H9 (cell line): ENCODE measurements around the gene TWF1. TPM values are rescaled to one million over a fixed set of nuclear protein-coding genes. Genes with fewer than 3 reads are reported as not detected.

Source experiments
- DNase-seq: peaks from one replicate; pipeline ENCODE4 v3.0.0-alpha.2; 2017
- H2AFZ ChIP-seq: one replicate; pipeline ENCODE4 v1.6.1; 2013; ENCODE audit warnings: mild to moderate bottlenecking, low read length, control low read depth, moderate library complexity
- H2AK5ac ChIP-seq: 2 replicates; pipeline ENCODE4 v1.6.1; 2013; ENCODE audit warnings: low read length, control low read depth, mixed read lengths; ENCODE audit not compliant: insufficient read length
- H2BK120ac ChIP-seq: one replicate; pipeline ENCODE4 v1.6.1; 2013; ENCODE audit warnings: low read depth, mild to moderate bottlenecking, low read length, control low read depth, inconsistent platforms; ENCODE audit not compliant: poor library complexity, severe bottlenecking
- H2BK12ac ChIP-seq: 2 replicates; pipeline ENCODE4 v1.6.1; 2013; ENCODE audit warnings: low read length, control low read depth, mixed read lengths, low read depth; ENCODE audit not compliant: insufficient read length
- H2BK15ac ChIP-seq: 2 replicates; pipeline ENCODE4 v1.6.1; 2013; ENCODE audit warnings: low read depth, low read length, control low read depth
- H2BK20ac ChIP-seq: one replicate; pipeline ENCODE4 v1.6.1; 2013; ENCODE audit warnings: low read depth, mild to moderate bottlenecking, low read length, control low read depth, inconsistent platforms; ENCODE audit not compliant: poor library complexity, severe bottlenecking
- H2BK5ac ChIP-seq: 2 replicates; pipeline ENCODE4 v1.6.1; 2013; ENCODE audit warnings: low read length, control low read depth, mixed read lengths; ENCODE audit not compliant: insufficient read length
- H3K14ac ChIP-seq: 2 replicates; pipeline ENCODE4 v1.6.1; 2013; ENCODE audit warnings: low read length, control low read depth; ENCODE audit not compliant: insufficient read depth
- H3K18ac ChIP-seq: 2 replicates; pipeline ENCODE4 v1.6.1; 2013; ENCODE audit warnings: low read depth, mild to moderate bottlenecking, mixed read lengths, low read length, control low read depth; ENCODE audit not compliant: insufficient read length
- H3K23ac ChIP-seq: 2 replicates; pipeline ENCODE4 v1.6.1; 2013; ENCODE audit warnings: low read length, control low read depth, mixed read lengths, low read depth; ENCODE audit not compliant: insufficient read length
- H3K23me2 ChIP-seq: 2 replicates; pipeline ENCODE4 v1.6.1; 2013; ENCODE audit warnings: low read depth, mild to moderate bottlenecking, mixed read lengths, low read length, control low read depth; ENCODE audit not compliant: insufficient read length, poor library complexity, severe bottlenecking
- H3K27ac ChIP-seq: 2 replicates; pipeline ENCODE4 v1.5.1; 2013; ENCODE audit warnings: low read length, control low read depth, mixed read lengths, low read depth; ENCODE audit not compliant: insufficient read length
- H3K27me3 ChIP-seq: 2 replicates; pipeline ENCODE4 v1.6.1; 2013; ENCODE audit warnings: low read length, control low read depth, inconsistent platforms; ENCODE audit not compliant: insufficient read depth
- H3K4ac ChIP-seq: 2 replicates; pipeline ENCODE4 v1.6.1; 2013; ENCODE audit warnings: low read depth, mild to moderate bottlenecking, control low read depth, inconsistent platforms, low read length, moderate library complexity
- H3K4me1 ChIP-seq: 2 replicates; pipeline ENCODE4 v1.6.1; 2013; ENCODE audit warnings: low read length, control low read depth, inconsistent platforms; ENCODE audit not compliant: insufficient read depth
- H3K4me2 ChIP-seq: 2 replicates; pipeline ENCODE4 v1.6.1; 2013; ENCODE audit warnings: low read length, control low read depth, mixed read lengths; ENCODE audit not compliant: insufficient read length, insufficient read depth
- H3K56ac ChIP-seq: 2 replicates; pipeline ENCODE4 v1.6.1; 2013; ENCODE audit warnings: low read depth, mild to moderate bottlenecking, mixed read lengths, low read length, control low read depth; ENCODE audit not compliant: insufficient read length
- H3K79me1 ChIP-seq: 2 replicates; pipeline ENCODE4 v1.6.1; 2013; ENCODE audit warnings: low read depth, mild to moderate bottlenecking, moderate library complexity, low read length, control low read depth, inconsistent platforms; ENCODE audit not compliant: insufficient read depth, poor library complexity, severe bottlenecking
- H3K79me2 ChIP-seq: 2 replicates; pipeline ENCODE4 v1.6.1; 2013; ENCODE audit warnings: low read length, control low read depth, inconsistent platforms; ENCODE audit not compliant: insufficient read depth
- H3K9ac ChIP-seq: 2 replicates; pipeline ENCODE4 v1.6.1; 2013; ENCODE audit warnings: low read length, control low read depth, mixed read lengths; ENCODE audit not compliant: insufficient read length; ENCODE audit errors: extremely low read depth
- H3K9me3 ChIP-seq: one replicate; pipeline ENCODE4 v1.6.1; 2013; ENCODE audit warnings: low read depth, low read length, inconsistent platforms; ENCODE audit not compliant: control insufficient read depth
- H3T11ph ChIP-seq: one replicate; pipeline ENCODE4 v1.6.1; 2013; ENCODE audit warnings: mild to moderate bottlenecking, low read length, control low read depth, inconsistent platforms
- H4K20me1 ChIP-seq: one replicate; pipeline ENCODE4 v1.6.1; 2013; ENCODE audit not compliant: control insufficient read depth, insufficient read length, insufficient read depth
- H4K5ac ChIP-seq: 2 replicates; pipeline ENCODE4 v1.6.1; 2013; ENCODE audit warnings: low read depth, mild to moderate bottlenecking, mixed read lengths, low read length, control low read depth; ENCODE audit not compliant: insufficient read length
- H4K8ac ChIP-seq: replicated peaks from 2 replicates; pipeline ENCODE4 v1.6.1; 2013; ENCODE audit warnings: low read length, control low read depth, mixed read lengths, low read depth; ENCODE audit not compliant: insufficient read length
- H4K91ac ChIP-seq: 2 replicates; pipeline ENCODE4 v1.6.1; 2013; ENCODE audit warnings: low read depth, mild to moderate bottlenecking, moderate library complexity, mixed read lengths, low read length, control low read depth; ENCODE audit not compliant: insufficient read length
- H3K27ac Mint-ChIP-seq, 3 experiments: 2 replicates in 2 of 3; 3 replicates in 1 of 3; pipeline ENCODE4 v1.8.0; 2020 to 2021; ENCODE audit warnings: mixed read lengths in 3 of 3, mild to moderate bottlenecking in 1 of 3, moderate library complexity in 1 of 3
- H3K27me3 Mint-ChIP-seq: 2 replicates; pipeline ENCODE4 v1.8.0; 2021; ENCODE audit warnings: low read depth, mild to moderate bottlenecking, moderate library complexity, mixed read lengths
- H3K36me3 Mint-ChIP-seq, 3 experiments: 2 replicates in 2 of 3; 3 replicates in 1 of 3; pipeline ENCODE4 v1.8.0; 2020 to 2021; ENCODE audit warnings: low read depth in 3 of 3, mixed read lengths in 3 of 3; ENCODE audit not compliant: insufficient read depth in 1 of 3
- H3K4me1 Mint-ChIP-seq, 2 experiments: 2 replicates each; pipeline ENCODE4 v1.8.0; 2020; ENCODE audit warnings: mixed read lengths in 2 of 2
- H3K4me3 Mint-ChIP-seq, 2 experiments: 2 replicates in 1 of 2; 3 replicates in 1 of 2; pipeline ENCODE4 v1.8.0; 2020 to 2021; ENCODE audit warnings: mild to moderate bottlenecking in 2 of 2, mixed read lengths in 2 of 2, moderate library complexity in 1 of 2
- H3K9me3 Mint-ChIP-seq, 2 experiments: 2 replicates in 1 of 2; 3 replicates in 1 of 2; pipeline ENCODE4 v1.8.0; 2020; ENCODE audit warnings: mild to moderate bottlenecking in 2 of 2, mixed read lengths in 2 of 2, moderate library complexity in 1 of 2
- CTCF ChIP-seq: fragments of 200-600 bp; sonication (generic); conservative IDR thresholded peaks from 3 replicates; pipeline ENCODE4 v1.8.0; 2021; ENCODE audit warnings: antibody characterized with exemption, mild to moderate bottlenecking
- WGBS: extraction: QIAGEN DNeasy Blood & Tissue Kit; methylation state at CpG from one replicate; pipeline ENCODE4 v1.1.7; 2013; ENCODE audit warnings: missing lambda C conversion rate, low lambda C conversion rate, mixed read lengths; ENCODE audit not compliant: insufficient read length; ENCODE audit errors: extremely low coverage; 5-methylcytosine and 5-hydroxymethylcytosine counted together
- total RNA-seq: library from RNA; stranded (reverse); gene quantifications from 2 replicates; pipeline ENCODE4 v1.2.1, GENCODE V29; 2021

The TWF1 gene
- total RNA-seq, 1 experiment from 2014 or later, result 22.8 TPM

GRCh38 chr12:43836475-43836989 lies 30.4 kb upstream of the TWF1 start:
- Histone ChIP-seq H3K18ac (no peak overlapping the region), H3K4ac (no peak overlapping the region), H3K23me2 (peaks cover 10% of the 10 kb centered on the region), H3K4me2 (peak overlapping the region; percentile 80), H3K79me1 (no peaks in the 10 kb centered on the region), H3T11ph (no peak overlapping the region), H4K91ac (no peak overlapping the region), H4K5ac (no peak overlapping the region), H2AK5ac (no peak overlapping the region), H3K9ac (no peak overlapping the region), H3K4me1 (no peaks in the 10 kb centered on the region; the same call in 1 of the 2 replicates), H3K23ac (no peak overlapping the region), H2AFZ (no peak overlapping the region), H2BK20ac (no peak overlapping the region), H3K9me3 (no peaks in the 10 kb centered on the region), H3K79me2 (no peaks in the 10 kb centered on the region), H3K56ac (no peak overlapping the region), H3K27me3 (peaks cover 4% of the 10 kb centered on the region; the same call in 1 of the 2 replicates), H2BK12ac (no peak overlapping the region), H3K14ac (no peak overlapping the region), H4K20me1 (no peaks in the 10 kb centered on the region), H2BK15ac (no peak overlapping the region), H2BK120ac (no peak overlapping the region), H4K8ac (no peak overlapping the region), H3K27ac (no peak overlapping the region), H2BK5ac (no peak overlapping the region)
- no CpG with 5 or more reads among the region's 8 CpGs for WGBS
- DNase-seq, result no peak
- Mint-ChIP-seq H3K9me3 (no peaks in the 10 kb centered on the region), H3K4me3 (peak overlapping the region; percentile 67 to 73), H3K36me3 (no peaks in the 10 kb centered on the region), H3K27me3 (peaks cover 40% of the 10 kb centered on the region), H3K27ac (no peak overlapping the region), H3K4me1 (peaks cover 9 to 13% of the 10 kb centered on the region in 2 experiments)
- TF ChIP-seq CTCF, result no peak
